Measurements from ENCODE around the gene IGSF11. TPM values are rescaled to one million over a fixed set of nuclear protein-coding genes. Genes with fewer than 3 reads are reported as not detected.

IGSF11 gene
- total RNA-seq, 4 donors from 2014 or later, result 0.29 to 1.4 (median 0.75) TPM

DNA sequence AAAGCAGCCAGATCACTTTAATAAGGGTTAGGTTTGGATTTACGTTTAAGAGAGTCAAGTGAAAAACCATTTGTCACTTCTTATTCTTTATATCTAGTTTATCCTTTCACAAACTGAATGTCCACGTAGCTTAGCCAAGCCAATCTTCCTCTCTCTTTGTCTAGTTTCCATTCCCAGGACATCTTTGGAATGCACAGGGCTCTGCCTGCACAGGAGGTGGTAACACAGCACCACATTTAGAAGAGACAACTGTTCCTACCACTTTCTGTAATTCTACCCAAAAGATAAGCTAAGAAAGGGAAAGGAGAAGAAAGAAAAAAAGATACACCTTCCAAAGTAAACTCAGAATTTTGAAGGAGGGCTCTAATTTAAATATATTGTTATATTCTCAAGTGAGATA, 67.9 kb downstream of the IGSF11 start:
- H3K4me1 ChIP-seq, result no peaks in the 10 kb centered on the region
- intact Hi-C loops (cut with DNase I), result no loop called here
- H3K36me3 ChIP-seq, result no peaks in the 10 kb centered on the region
- no peak for DNase-seq
- H3K4me3 ChIP-seq (replicated peaks in 1 of 3), result no peak overlapping the region
- TF ChIP-seq, protein P1, sequence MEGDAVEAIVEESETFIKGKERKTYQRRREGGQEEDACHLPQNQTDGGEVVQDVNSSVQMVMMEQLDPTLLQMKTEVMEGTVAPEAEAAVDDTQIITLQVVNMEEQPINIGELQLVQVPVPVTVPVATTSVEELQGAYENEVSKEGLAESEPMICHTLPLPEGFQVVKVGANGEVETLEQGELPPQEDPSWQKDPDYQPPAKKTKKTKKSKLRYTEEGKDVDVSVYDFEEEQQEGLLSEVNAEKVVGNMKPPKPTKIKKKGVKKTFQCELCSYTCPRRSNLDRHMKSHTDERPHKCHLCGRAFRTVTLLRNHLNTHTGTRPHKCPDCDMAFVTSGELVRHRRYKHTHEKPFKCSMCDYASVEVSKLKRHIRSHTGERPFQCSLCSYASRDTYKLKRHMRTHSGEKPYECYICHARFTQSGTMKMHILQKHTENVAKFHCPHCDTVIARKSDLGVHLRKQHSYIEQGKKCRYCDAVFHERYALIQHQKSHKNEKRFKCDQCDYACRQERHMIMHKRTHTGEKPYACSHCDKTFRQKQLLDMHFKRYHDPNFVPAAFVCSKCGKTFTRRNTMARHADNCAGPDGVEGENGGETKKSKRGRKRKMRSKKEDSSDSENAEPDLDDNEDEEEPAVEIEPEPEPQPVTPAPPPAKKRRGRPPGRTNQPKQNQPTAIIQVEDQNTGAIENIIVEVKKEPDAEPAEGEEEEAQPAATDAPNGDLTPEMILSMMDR (IDR thresholded peaks at IDR 0.05), result no peak
- no peak for TF ChIP-seq POLR2A (IDR thresholded peaks at IDR 0.05)
- H3K27ac ChIP-seq, result no peak overlapping the region
- 65 to 74% methylated on average over 2 of the region's 2 CpGs for WGBS, 2 donors
- H3K9me3 ChIP-seq, result no peaks in the 10 kb centered on the region
- H3K27me3 ChIP-seq, result no peaks in the 10 kb centered on the region

DNA sequence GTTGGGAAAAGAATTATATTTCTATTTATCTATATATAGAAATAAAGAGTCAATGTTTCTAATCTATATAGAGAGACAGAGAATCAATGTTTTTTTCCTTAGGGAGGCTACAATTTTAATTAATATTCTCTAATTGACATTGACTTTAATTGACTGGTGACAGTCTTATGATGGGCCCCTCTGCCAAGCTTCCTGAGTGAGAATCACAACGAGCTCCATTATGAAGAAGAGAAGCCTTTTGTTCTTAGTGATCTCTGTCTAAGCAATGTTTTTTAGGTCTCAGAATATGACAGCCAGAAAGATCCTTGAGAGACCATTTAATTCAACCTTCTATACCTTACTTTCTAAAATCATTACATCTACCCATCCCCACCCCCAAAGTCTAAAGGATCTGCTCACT, 70.9 kb downstream of the IGSF11 start:
- WGBS, 2 donors, result 62 to 76% methylated on average over 1 of the region's 1 CpG

DNA sequence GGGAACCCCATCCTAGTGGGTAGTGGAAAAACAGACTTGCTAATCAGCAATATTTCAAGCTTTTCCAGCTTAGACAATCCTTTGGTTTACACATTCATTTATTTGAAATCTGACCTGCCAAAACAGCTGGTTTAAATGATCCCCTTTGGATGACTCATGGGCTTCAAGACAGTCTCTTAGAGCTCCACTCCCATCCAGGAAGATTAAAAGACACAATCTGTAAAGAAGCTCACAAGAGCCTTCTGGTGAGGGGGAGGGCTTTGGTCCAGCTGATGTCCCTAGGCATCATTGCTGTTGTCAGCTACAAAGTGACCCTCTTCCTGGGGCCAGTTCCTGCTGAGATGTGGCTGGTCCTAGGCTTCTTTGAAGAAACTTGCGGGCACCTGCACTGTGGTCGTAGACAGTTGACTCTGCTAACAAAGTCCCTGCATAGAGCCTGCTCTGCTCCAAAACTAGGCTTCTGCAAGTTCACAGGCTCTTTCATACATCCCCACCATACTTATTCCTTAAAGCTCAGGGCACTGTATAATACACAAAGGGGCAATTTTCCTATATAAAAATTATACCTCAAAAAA, 73.7 kb downstream of the IGSF11 start:
- 90 to 92% methylated on average over 2 of the region's 2 CpGs for whole genome bisulfite sequencing, 2 donors
- TF ChIP-seq, protein P1 (IDR thresholded peaks at IDR 0.05), result no peak
- no peak for TF ChIP-seq POLR2A (IDR thresholded peaks at IDR 0.05)
- no peak overlapping the region for H3K27ac ChIP-seq
- H3K36me3 ChIP-seq, result no peaks in the 10 kb centered on the region
- intact Hi-C loops (cut with DNase I), result no loop called here
- H3K27me3 ChIP-seq, result no peaks in the 10 kb centered on the region
- H3K4me3 ChIP-seq (replicated peaks in 1 of 3), result no peak overlapping the region
- DNase-seq, result no peak
- no peaks in the 10 kb centered on the region for H3K4me1 ChIP-seq
- H3K9me3 ChIP-seq, result no peaks in the 10 kb centered on the region

More for the DNA sequence above, 70.9 kb downstream of the IGSF11 start:
- no peak for DNase-seq
- Histone ChIP-seq H3K27me3 (no peaks in the 10 kb centered on the region), H3K27ac (no peak overlapping the region), H3K4me1 (no peaks in the 10 kb centered on the region), H3K4me3 (replicated peaks in 1 of 3) (no peak overlapping the region), H3K9me3 (no peaks in the 10 kb centered on the region), H3K36me3 (no peaks in the 10 kb centered on the region)
- intact Hi-C loops (cut with DNase I), result no loop called here
- TF ChIP-seq, protein P1 (IDR thresholded peaks at IDR 0.05), result no peak
- TF ChIP-seq POLR2A (IDR thresholded peaks at IDR 0.05), result no peak

DNA sequence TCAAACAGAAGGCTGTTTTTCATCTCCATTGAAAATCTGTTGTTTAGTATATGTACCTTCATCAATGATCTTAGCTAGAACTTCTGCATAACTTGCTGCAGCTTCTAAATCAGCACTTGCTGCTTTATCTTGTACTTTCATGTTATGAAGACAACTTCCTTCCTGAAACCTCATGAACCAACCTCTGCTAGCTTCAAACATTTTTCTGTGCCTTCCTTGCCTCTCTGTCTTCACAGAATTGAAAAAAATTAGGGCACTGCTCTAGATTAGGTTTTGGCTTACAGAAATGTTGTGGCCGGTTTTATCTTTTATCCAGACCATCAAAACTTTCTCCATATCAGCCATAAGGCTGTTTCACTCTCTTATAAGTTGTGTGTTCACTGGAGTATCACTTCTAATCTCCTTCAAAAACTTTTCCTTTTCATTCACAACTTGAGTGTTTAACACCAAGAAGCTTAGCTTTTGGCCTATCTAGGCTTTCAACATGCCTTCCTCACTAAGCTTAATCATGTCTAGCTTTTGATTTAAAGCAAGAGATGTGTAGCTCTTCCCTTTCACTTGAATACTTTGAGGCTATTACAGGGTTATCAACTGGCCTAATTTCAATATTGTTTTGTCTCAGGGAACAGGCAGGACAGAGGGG, 78.6 kb downstream of the IGSF11 start:
- no peak for TF ChIP-seq POLR2A (IDR thresholded peaks at IDR 0.05)
- TF ChIP-seq, protein P1 (IDR thresholded peaks at IDR 0.05), result no peak
- no peaks in the 10 kb centered on the region for H3K36me3 ChIP-seq
- intact Hi-C loops (cut with DNase I), result no loop called here
- H3K4me3 ChIP-seq (replicated peaks in 1 of 3), result no peak overlapping the region
- no peak for DNase-seq
- no peaks in the 10 kb centered on the region for H3K9me3 ChIP-seq
- 76 to 94% methylated on average over 1 of the region's 1 CpG for WGBS, 2 donors
- no peak overlapping the region for H3K27ac ChIP-seq
- no peaks in the 10 kb centered on the region for H3K27me3 ChIP-seq
- H3K4me1 ChIP-seq, result no peaks in the 10 kb centered on the region

DNA sequence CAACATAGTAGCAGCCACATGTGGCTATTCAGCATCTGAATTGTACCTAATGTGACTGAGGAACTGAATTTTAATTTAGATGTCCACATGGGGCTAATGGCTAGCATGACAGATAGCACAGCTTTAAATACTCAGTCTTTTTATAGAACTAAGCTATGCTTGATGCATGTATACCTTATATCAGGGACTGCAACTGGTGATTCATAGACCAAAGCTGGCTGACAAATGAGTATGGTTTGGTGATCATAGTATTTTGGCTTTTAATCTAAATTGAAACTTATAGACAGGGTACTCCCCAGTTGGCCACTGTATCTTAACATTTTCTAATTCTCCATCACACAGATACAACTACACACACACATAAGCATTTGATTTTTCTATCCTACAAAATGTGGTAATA, 83.6 kb downstream of the IGSF11 start:
- TF ChIP-seq POLR2A (IDR thresholded peaks at IDR 0.05), result no peak
- TF ChIP-seq, protein P1 (IDR thresholded peaks at IDR 0.05), result no peak
- Histone ChIP-seq H3K4me3 (replicated peaks in 1 of 3) (no peak overlapping the region), H3K36me3 (no peaks in the 10 kb centered on the region), H3K9me3 (no peaks in the 10 kb centered on the region), H3K27ac (no peak overlapping the region), H3K4me1 (no peaks in the 10 kb centered on the region), H3K27me3 (no peaks in the 10 kb centered on the region)
- no peak for DNase-seq
- intact Hi-C loops (cut with DNase I), result no loop called here
